GM21619 (cell line): Measurements from ENCODE around the gene LMBR1L.
"Not testable (repeated sequence)": the region's sequence is repeated elsewhere in the genome, so short reads cannot be mapped to it uniquely, and the experiment has no call there.

Experiments used
- ATAC-seq: cut with Tn5 transposase; IDR thresholded peaks from one replicate; pipeline ENCODE4 v1.9.1; 2021; ENCODE audit not compliant: unreplicated experiment

The LMBR1L gene

GRCh38 chr12:49110464-49111155, at the start of gene LMBR1L:
Gene LMBR1L (minus strand): TSS chr12:49110847. CDS start chr12:49110555, 292 bp downstream.
- ATAC-seq = peak; percentile 99

- no peak for ATAC-seq
Measured at GRCh38 chr12:49160399-49160798, 49.8 kb upstream of the LMBR1L start.

- no peak for ATAC-seq
Measured at GRCh38 chr12:49154221-49154620, 43.6 kb upstream of the LMBR1L start.

- ATAC-seq = no peak
Measured at GRCh38 chr12:49147384-49147783, 36.7 kb upstream of the LMBR1L start.

GRCh38 chr12:49146406-49146805, 35.8 kb upstream of the LMBR1L start:
- ATAC-seq = no peak

- ATAC-seq = no peak
Measured at GRCh38 chr12:49144384-49144783, 33.7 kb upstream of the LMBR1L start.

GRCh38 chr12:49138999-49139398, 28.4 kb upstream of the LMBR1L start:
- no peak for ATAC-seq

GRCh38 chr12:49138587-49138986, 27.9 kb upstream of the LMBR1L start:
- ATAC-seq = no peak

- ATAC-seq = no peak
Measured at GRCh38 chr12:49137476-49137875, 26.8 kb upstream of the LMBR1L start.

GRCh38 chr12:49136997-49137396, 26.4 kb upstream of the LMBR1L start:
- ATAC-seq = not testable (repeated sequence)

GRCh38 chr12:49133590-49133989, 22.9 kb upstream of the LMBR1L start:
- no peak for ATAC-seq

- ATAC-seq = no peak
Measured at GRCh38 chr12:49133014-49133413, 22.4 kb upstream of the LMBR1L start.

- ATAC-seq = no peak
Measured at GRCh38 chr12:49131894-49132461, 21.3 kb upstream of the LMBR1L start.

GRCh38 chr12:49131051-49131893, 20.6 kb upstream of the LMBR1L start, which contains the start of gene TUBA1B:
Gene TUBA1B (minus strand): TSS chr12:49131395. CDS start chr12:49131300, 95 bp downstream.
- ATAC-seq = peak; percentile 59

- ATAC-seq = peak; percentile 49
Measured at GRCh38 chr12:49130151-49131050, 19.8 kb upstream of the LMBR1L start.

- no peak for ATAC-seq
Measured at GRCh38 chr12:49129332-49130150, 18.9 kb upstream of the LMBR1L start.

- ATAC-seq = not testable (repeated sequence)
Measured at GRCh38 chr12:49127971-49128370, 17.3 kb upstream of the LMBR1L start.

GRCh38 chr12:49126852-49127763, 16.5 kb upstream of the LMBR1L start:
- ATAC-seq = no peak
